CD14-positive monocyte (primary cell): ENCODE data around the gene SERPINA4. TPM values are rescaled to one million over a fixed set of nuclear protein-coding genes. Genes with fewer than 3 reads are reported as not detected.
"Not testable (repeated sequence)": the region's sequence is repeated elsewhere in the genome, so short reads cannot be mapped to it uniquely, and the experiment has no call there.

ENCODE experiments used
- DNase-seq, 3 donors: peaks; one replicate each; pipeline ENCODE4 v3.0.0-alpha.2; 2011 to 2022
- H2AFZ ChIP-seq: 2 replicates; pipeline ENCODE4 v1.6.0; 2012; ENCODE audit warnings: mild to moderate bottlenecking, low read depth, low read length, inconsistent platforms; ENCODE audit not compliant: insufficient read depth, poor library complexity, severe bottlenecking
- H3K27ac ChIP-seq, 2 donors: 1 replicate in 1 of 2; 2 replicates in 1 of 2; pipeline ENCODE4 v1.5.1; 2012 to 2013; ENCODE audit warnings: low read length in 2 of 2, control low read depth in 1 of 2, inconsistent platforms in 1 of 2, low read depth in 1 of 2, mild to moderate bottlenecking in 1 of 2
- H3K27me3 ChIP-seq, 2 donors: one replicate each; pipeline versions ENCODE4 v1.6.0 to v1.6.1; 2011 to 2013; ENCODE audit warnings: low read length in 2 of 2; ENCODE audit not compliant: control insufficient read depth in 2 of 2, insufficient read depth in 2 of 2
- H3K36me3 ChIP-seq, 2 donors: replicated peaks in 1 of 2; 1 replicate in 1 of 2; 2 replicates in 1 of 2; pipeline versions ENCODE4 v1.5.1 to v1.6.1; 2012 to 2013; ENCODE audit warnings: low read length in 2 of 2, control low read depth in 1 of 2, inconsistent platforms in 1 of 2, mild to moderate bottlenecking in 1 of 2; ENCODE audit not compliant: insufficient read depth in 2 of 2, control insufficient read depth in 1 of 2
- H3K4me1 ChIP-seq, 2 donors: 1 replicate in 1 of 2; 2 replicates in 1 of 2; pipeline versions ENCODE4 v1.5.1 to v1.6.1; 2012 to 2013; ENCODE audit warnings: low read length in 2 of 2, control low read depth in 1 of 2, inconsistent platforms in 1 of 2, mild to moderate bottlenecking in 1 of 2, moderate library complexity in 1 of 2; ENCODE audit not compliant: insufficient read depth in 2 of 2, control insufficient read depth in 1 of 2
- H3K4me2 ChIP-seq: replicated peaks from 2 replicates; pipeline ENCODE3; 2012; ENCODE audit warnings: low read length, moderate library complexity, mild to moderate bottlenecking; ENCODE audit not compliant: poor library complexity, severe bottlenecking; ENCODE audit errors: extremely low read depth
- H3K4me3 ChIP-seq, 3 experiments: fragments of 200-600 bp in 1 of 3; sonication (generic) in 1 of 3; replicated peaks in 1 of 3; 1 replicate in 2 of 3; 2 replicates in 1 of 3; pipeline ENCODE4 v1.5.1; 2011 to 2013; ENCODE audit warnings: low read length in 3 of 3, mild to moderate bottlenecking in 3 of 3, control low read depth in 2 of 3, low read depth in 2 of 3, inconsistent platforms in 1 of 3, moderate library complexity in 1 of 3
- H3K79me2 ChIP-seq: 2 replicates; pipeline ENCODE4 v1.6.0; 2012; ENCODE audit warnings: mild to moderate bottlenecking, control low read depth, inconsistent platforms, low read length, moderate library complexity; ENCODE audit not compliant: insufficient read depth
- H3K9ac ChIP-seq: 2 replicates; pipeline ENCODE4 v1.6.0; 2017; ENCODE audit warnings: low read length, mild to moderate bottlenecking; ENCODE audit not compliant: insufficient read depth, poor library complexity, severe bottlenecking
- H3K9me3 ChIP-seq, 2 donors: replicated peaks in 1 of 2; 1 replicate in 1 of 2; 2 replicates in 1 of 2; pipeline versions ENCODE4 v1.5.1 to v1.6.1; 2012 to 2013; ENCODE audit warnings: low read length in 2 of 2, control low read depth in 1 of 2; ENCODE audit not compliant: control insufficient read depth in 1 of 2, insufficient read depth in 1 of 2
- H4K20me1 ChIP-seq: 2 replicates; pipeline ENCODE4 v1.6.0; 2012; ENCODE audit warnings: mild to moderate bottlenecking, low read length, control low read depth, moderate library complexity; ENCODE audit not compliant: insufficient read depth
- H3K27ac Mint-ChIP-seq, 7 donors: one replicate each; pipeline ENCODE4 v1.8.0; 2020; ENCODE audit warnings: mild to moderate bottlenecking in 7 of 7, mixed read lengths in 7 of 7, moderate library complexity in 6 of 7, inconsistent platforms in 2 of 7
- H3K27me3 Mint-ChIP-seq, 3 donors: one replicate each; pipeline ENCODE4 v1.8.0; 2021 to 2022; ENCODE audit warnings: low read depth in 3 of 3, mild to moderate bottlenecking in 3 of 3, mixed read lengths in 3 of 3, moderate library complexity in 3 of 3, inconsistent platforms in 1 of 3
- H3K36me3 Mint-ChIP-seq, 2 donors: one replicate each; pipeline ENCODE4 v1.8.0; 2020; ENCODE audit warnings: mixed read lengths in 2 of 2, inconsistent platforms in 1 of 2, mild to moderate bottlenecking in 1 of 2
- H3K4me1 Mint-ChIP-seq: one replicate; pipeline ENCODE4 v1.8.0; 2020; ENCODE audit warnings: mild to moderate bottlenecking, mixed read lengths
- H3K4me3 Mint-ChIP-seq, 2 donors: one replicate each; pipeline ENCODE4 v1.8.0; 2020; ENCODE audit warnings: mild to moderate bottlenecking in 2 of 2, mixed read lengths in 2 of 2, moderate library complexity in 1 of 2
- H3K9me3 Mint-ChIP-seq, 7 donors: one replicate each; pipeline ENCODE4 v1.8.0; 2020 to 2022; ENCODE audit warnings: mixed read lengths in 7 of 7, mild to moderate bottlenecking in 6 of 7, moderate library complexity in 6 of 7, inconsistent platforms in 2 of 7
- CTCF ChIP-seq: fragments of 200-600 bp; IDR thresholded peaks from one replicate; pipeline ENCODE4 v1.8.0; 2022; ENCODE audit warnings: antibody characterized with exemption, mild to moderate bottlenecking
- WGBS: methylation state at CpG from one replicate; pipeline ENCODE4 v1.1.5; 2013; ENCODE audit warnings: missing lambda C conversion rate; ENCODE audit not compliant: insufficient coverage; 5-methylcytosine and 5-hydroxymethylcytosine counted together
- intact Hi-C, 2 donors: fragments of 100-400 bp; cut with micrococcal nuclease; formaldehyde crosslinking; loops; one replicate each; pipeline versions ENCODE4 v1.15.0 to v1.15.1; 2023
- polyA plus RNA-seq, 3 donors: library from polyadenylated mRNA; depleted of rRNA in 1 of 3; unstranded in 2 of 3; stranded (reverse) in 1 of 3; fragments of 300-500 nt in 2 of 3; fragments of >200 nt in 1 of 3; fragmentation: Illumina TruSeq in 2 of 3; gene quantifications; 1 replicate in 2 of 3; 2 replicates in 1 of 3; pipeline ENCODE4 v1.2.3, GENCODE V29; 2012 to 2021

Gene SERPINA4
- polyA plus RNA-seq, 3 donors = not detected

- Histone ChIP-seq H3K4me3 (no peak overlapping the region), H3K9me3 (no peaks in the 10 kb centered on the region), H3K27ac (no peak overlapping the region), H3K4me2 (no peak overlapping the region), H3K27me3 (no peaks in the 10 kb centered on the region), H3K4me1 (no peaks in the 10 kb centered on the region), H4K20me1 (no peaks in the 10 kb centered on the region), H3K9ac (no peak overlapping the region), H3K79me2 (no peaks in the 10 kb centered on the region), H2AFZ (no peak overlapping the region), H3K36me3 (no peaks in the 10 kb centered on the region)
- DNase-seq = no peak
- Mint-ChIP-seq H3K36me3 (no peaks in the 10 kb centered on the region), H3K4me1 (peaks cover 2% of the 10 kb centered on the region), H3K9me3 (peaks cover 0 to 2% (median 0%) of the 10 kb centered on the region in 7 donors), H3K4me3 (no peak overlapping the region), H3K27me3 (peaks cover 2 to 10% (median 3%) of the 10 kb centered on the region in 3 donors), H3K27ac (no peak overlapping the region)
- intact Hi-C loops = no loop called here
- WGBS = 84% methylated on average over 5 of the region's 5 CpGs
- TF ChIP-seq CTCF = no peak
Observed at GRCh38 chr14:94602722-94603121, 41.5 kb downstream of the SERPINA4 start.

- Histone ChIP-seq H2AFZ (no peak overlapping the region), H3K4me2 (no peak overlapping the region), H3K9ac (no peak overlapping the region), H3K4me1 (no peaks in the 10 kb centered on the region), H3K27ac (no peak overlapping the region), H3K79me2 (no peaks in the 10 kb centered on the region), H4K20me1 (no peaks in the 10 kb centered on the region), H3K9me3 (peaks cover 0 to 4% of the 10 kb centered on the region in 2 donors), H3K36me3 (no peaks in the 10 kb centered on the region), H3K4me3 (no peak overlapping the region), H3K27me3 (no peaks in the 10 kb centered on the region)
- Mint-ChIP-seq H3K36me3 (no peaks in the 10 kb centered on the region), H3K27ac (no peak overlapping the region), H3K27me3 (peaks cover 2 to 7% (median 2%) of the 10 kb centered on the region in 3 donors), H3K4me3 (no peak overlapping the region), H3K9me3 (peaks cover 0 to 9% (median 2%) of the 10 kb centered on the region in 7 donors), H3K4me1 (peaks cover 2% of the 10 kb centered on the region)
- no peak for DNase-seq
- intact Hi-C loops = no loop called here
- no peak for TF ChIP-seq CTCF
- no CpG with 5 or more reads among the region's 3 CpGs for WGBS
Observed at GRCh38 chr14:94605361-94605760, 44.1 kb downstream of the SERPINA4 start.

- H3K79me2 ChIP-seq, H3K4me1 Mint-ChIP-seq, H2AFZ ChIP-seq, H3K27me3 Mint-ChIP-seq, H3K9me3 Mint-ChIP-seq, H4K20me1 ChIP-seq, intact Hi-C loops, H3K9ac ChIP-seq, H3K36me3 Mint-ChIP-seq, H3K4me3 ChIP-seq, H3K4me1 ChIP-seq, H3K27ac ChIP-seq, H3K27ac Mint-ChIP-seq, H3K36me3 ChIP-seq, H3K9me3 ChIP-seq, DNase-seq, H3K4me3 Mint-ChIP-seq, H3K4me2 ChIP-seq, H3K27me3 ChIP-seq: not testable (repeated sequence)
- WGBS = no CpG with 5 or more reads among the region's 1 CpG
Observed at GRCh38 chr14:94608966-94609365, 47.7 kb downstream of the SERPINA4 start.
